GM23338 (cell line): ENCODE data around the gene BMPR2. TPM values are rescaled to one million over a fixed set of nuclear protein-coding genes. Genes with fewer than 3 reads are reported as not detected.
"Not testable (repeated sequence)": the region's sequence is repeated elsewhere in the genome, so short reads cannot be mapped to it uniquely, and the experiment has no call there.

Source experiments
- ATAC-seq: fragments of 200-7000 bp; cut with Tn5 transposase; 3 replicates; pipeline ENCODE4 v1.9.1; 2020
- DNase-seq: peaks from one replicate; pipeline ENCODE4 v3.0.0-alpha.2; 2015; ENCODE audit warnings: low spot score
- H2AFZ ChIP-seq: fragments of 200-600 bp; sonication (generic); 2 replicates; pipeline ENCODE4 v1.8.0; 2016; ENCODE audit warnings: antibody characterized with exemption, mild to moderate bottlenecking, moderate library complexity
- H3F3A ChIP-seq: fragments of 200-600 bp; sonication (generic); replicated peaks from 2 replicates; pipeline ENCODE4 v1.8.0; 2017; ENCODE audit warnings: antibody characterized with exemption, mixed run types, low read depth
- H3K27ac ChIP-seq: fragments of 200-600 bp; sonication (generic); 2 replicates; pipeline ENCODE4 v1.6.1; 2016; ENCODE audit warnings: low read depth
- H3K27me3 ChIP-seq: fragments of 200-600 bp; sonication (generic); 2 replicates; pipeline ENCODE4 v1.8.0; 2016; ENCODE audit warnings: mild to moderate bottlenecking, mixed run types, moderate library complexity; ENCODE audit not compliant: insufficient read depth
- H3K36me3 ChIP-seq: fragments of 200-600 bp; sonication (generic); 2 replicates; pipeline ENCODE4 v1.8.0; 2016; ENCODE audit warnings: mild to moderate bottlenecking; ENCODE audit not compliant: insufficient read depth
- H3K4me1 ChIP-seq: fragments of 200-600 bp; sonication (generic); 2 replicates; pipeline ENCODE4 v1.8.0; 2016; ENCODE audit warnings: mild to moderate bottlenecking, moderate library complexity; ENCODE audit not compliant: insufficient read depth
- H3K4me2 ChIP-seq: fragments of 200-600 bp; sonication (generic); 2 replicates; pipeline ENCODE4 v1.7.1; 2017; ENCODE audit warnings: mixed run types
- H3K4me3 ChIP-seq: fragments of 200-600 bp; sonication (generic); 2 replicates; pipeline ENCODE4 v1.6.1; 2016; ENCODE audit warnings: mixed run types
- H3K79me2 ChIP-seq: fragments of 200-600 bp; sonication (generic); replicated peaks from 2 replicates; pipeline ENCODE4 v1.8.0; 2017; ENCODE audit warnings: mild to moderate bottlenecking; ENCODE audit not compliant: insufficient read depth
- H3K9me2 ChIP-seq: fragments of 200-600 bp; sonication (generic); 2 replicates; pipeline ENCODE4 v1.8.0; 2017; ENCODE audit not compliant: insufficient read depth
- H4K20me1 ChIP-seq: fragments of 200-600 bp; sonication (generic); replicated peaks from 2 replicates; pipeline ENCODE4 v1.8.0; 2017; ENCODE audit warnings: mild to moderate bottlenecking; ENCODE audit not compliant: insufficient read depth
- H3K27ac Mint-ChIP-seq: 2 replicates; pipeline ENCODE4 v1.8.0; 2020; ENCODE audit warnings: inconsistent platforms, mild to moderate bottlenecking, moderate library complexity, mixed read lengths
- H3K27me3 Mint-ChIP-seq: 3 replicates; pipeline ENCODE4 v1.8.0; 2022; ENCODE audit warnings: low read depth, mild to moderate bottlenecking, moderate library complexity, mixed read lengths, inconsistent platforms; ENCODE audit not compliant: insufficient read depth, poor library complexity
- H3K36me3 Mint-ChIP-seq: 3 replicates; pipeline ENCODE4 v1.8.0; 2021; ENCODE audit warnings: low read depth, mild to moderate bottlenecking, inconsistent platforms, moderate library complexity, mixed read lengths
- H3K4me1 Mint-ChIP-seq: 3 replicates; pipeline ENCODE4 v1.8.0; 2020; ENCODE audit warnings: mild to moderate bottlenecking, inconsistent platforms, mixed read lengths
- H3K4me3 Mint-ChIP-seq: 3 replicates; pipeline ENCODE4 v1.8.0; 2021; ENCODE audit warnings: moderate library complexity, mild to moderate bottlenecking, inconsistent platforms, mixed read lengths
- H3K9me3 Mint-ChIP-seq: 3 replicates; pipeline ENCODE4 v1.8.0; 2020; ENCODE audit warnings: moderate library complexity, mild to moderate bottlenecking, inconsistent platforms, mixed read lengths
- CREB1 ChIP-seq: fragments of 250-450 bp; sonication (Bioruptor Pico); IDR thresholded peaks from 2 replicates; pipeline ENCODE4 v1.5.0; 2020; ENCODE audit warnings: low read depth, mild to moderate bottlenecking, moderate library complexity
- EZH2 ChIP-seq: fragments of 200-600 bp; sonication (generic); IDR thresholded peaks from one replicate; pipeline ENCODE4 v1.8.0; 2017; ENCODE audit warnings: antibody characterized with exemption, mild to moderate bottlenecking, low read depth; ENCODE audit not compliant: unreplicated experiment
- EZH2phosphoT487 ChIP-seq: fragments of 200-600 bp; sonication (generic); IDR thresholded peaks from one replicate; pipeline ENCODE4 v1.8.1; 2018; ENCODE audit warnings: antibody characterized with exemption; ENCODE audit not compliant: unreplicated experiment
- JUNB ChIP-seq: IDR thresholded peaks from one replicate; pipeline ENCODE4 v1.6.1; 2016; ENCODE audit warnings: antibody characterized with exemption; ENCODE audit not compliant: unreplicated experiment
- NANOG ChIP-seq: IDR thresholded peaks from 2 replicates; pipeline ENCODE4 v1.6.1; 2016; ENCODE audit warnings: antibody characterized with exemption, borderline replicate concordance
- STAT1 ChIP-seq: IDR thresholded peaks from one replicate; pipeline ENCODE4 v1.6.1; 2016; ENCODE audit warnings: antibody characterized with exemption; ENCODE audit not compliant: unreplicated experiment
- polyA plus RNA-seq: library from polyadenylated mRNA; unstranded; fragments of >200 nt; fragmentation: Nextera tagmentation; extraction: Ambion mirVana; gene quantifications from 2 replicates; pipeline ENCODE4 v1.2.1, GENCODE V29; 2016
- total RNA-seq: library from RNA; depleted of rRNA; stranded (reverse); fragments of >200 nt; shearing (Covaris generic); gene quantifications from 2 replicates; pipeline ENCODE4 v1.2.3, GENCODE V29; 2014
- TF ChIP-seq, protein P1 (sequence below): IDR thresholded peaks from one replicate; pipeline ENCODE4 v1.6.1; 2018; ENCODE audit warnings: antibody characterized with exemption; ENCODE audit not compliant: unreplicated experiment
- TF ChIP-seq, protein P2 (sequence below), 2 experiments: fragments of 200-600 bp in 1 of 2; sonication (generic) in 1 of 2; conservative IDR thresholded peaks; 2 replicates each; pipeline versions ENCODE4 v1.5.1 to v1.6.1; 2016 to 2017; ENCODE audit warnings: antibody characterized with exemption in 2 of 2, low read depth in 2 of 2, mild to moderate bottlenecking in 2 of 2, moderate library complexity in 1 of 2

The BMPR2 gene
- total and polyA plus RNA-seq, 2 experiments from 2014 or later, result 6.7 to 21.6 TPM

DNA sequence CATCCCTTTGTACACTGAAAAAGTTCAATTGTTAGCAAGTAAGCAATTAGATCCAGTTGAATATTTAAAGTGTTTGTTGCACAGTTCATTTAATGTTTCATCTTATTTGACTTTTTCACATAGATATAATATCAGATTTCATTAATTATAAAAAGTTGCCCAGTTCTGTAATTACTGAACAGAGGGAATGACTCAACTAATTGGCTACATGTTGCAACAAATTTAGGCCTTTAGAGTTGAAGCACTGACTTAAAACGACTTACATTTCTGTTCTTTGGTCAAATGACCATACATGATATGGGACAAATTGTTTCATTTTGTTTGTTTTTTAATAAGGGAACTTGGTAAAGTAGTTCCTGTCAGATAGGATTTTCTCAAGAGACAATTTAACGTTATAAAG is 190.2 kb downstream of the BMPR2 start:
- no peak overlapping the region for H2AFZ ChIP-seq
- TF ChIP-seq CREB1 (CRISPR knock-in tag), result no peak
- TF ChIP-seq JUNB, result no peak
- TF ChIP-seq, protein P1, sequence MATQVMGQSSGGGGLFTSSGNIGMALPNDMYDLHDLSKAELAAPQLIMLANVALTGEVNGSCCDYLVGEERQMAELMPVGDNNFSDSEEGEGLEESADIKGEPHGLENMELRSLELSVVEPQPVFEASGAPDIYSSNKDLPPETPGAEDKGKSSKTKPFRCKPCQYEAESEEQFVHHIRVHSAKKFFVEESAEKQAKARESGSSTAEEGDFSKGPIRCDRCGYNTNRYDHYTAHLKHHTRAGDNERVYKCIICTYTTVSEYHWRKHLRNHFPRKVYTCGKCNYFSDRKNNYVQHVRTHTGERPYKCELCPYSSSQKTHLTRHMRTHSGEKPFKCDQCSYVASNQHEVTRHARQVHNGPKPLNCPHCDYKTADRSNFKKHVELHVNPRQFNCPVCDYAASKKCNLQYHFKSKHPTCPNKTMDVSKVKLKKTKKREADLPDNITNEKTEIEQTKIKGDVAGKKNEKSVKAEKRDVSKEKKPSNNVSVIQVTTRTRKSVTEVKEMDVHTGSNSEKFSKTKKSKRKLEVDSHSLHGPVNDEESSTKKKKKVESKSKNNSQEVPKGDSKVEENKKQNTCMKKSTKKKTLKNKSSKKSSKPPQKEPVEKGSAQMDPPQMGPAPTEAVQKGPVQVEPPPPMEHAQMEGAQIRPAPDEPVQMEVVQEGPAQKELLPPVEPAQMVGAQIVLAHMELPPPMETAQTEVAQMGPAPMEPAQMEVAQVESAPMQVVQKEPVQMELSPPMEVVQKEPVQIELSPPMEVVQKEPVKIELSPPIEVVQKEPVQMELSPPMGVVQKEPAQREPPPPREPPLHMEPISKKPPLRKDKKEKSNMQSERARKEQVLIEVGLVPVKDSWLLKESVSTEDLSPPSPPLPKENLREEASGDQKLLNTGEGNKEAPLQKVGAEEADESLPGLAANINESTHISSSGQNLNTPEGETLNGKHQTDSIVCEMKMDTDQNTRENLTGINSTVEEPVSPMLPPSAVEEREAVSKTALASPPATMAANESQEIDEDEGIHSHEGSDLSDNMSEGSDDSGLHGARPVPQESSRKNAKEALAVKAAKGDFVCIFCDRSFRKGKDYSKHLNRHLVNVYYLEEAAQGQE, result no peak
- no peak for TF ChIP-seq NANOG
- H3K27me3 ChIP-seq, result no peaks in the 10 kb centered on the region
- H4K20me1 ChIP-seq, result no peaks in the 10 kb centered on the region; the same call in 1 of the 2 replicates
- no peaks in the 10 kb centered on the region for H3F3A ChIP-seq
- no peak overlapping the region for H3K4me3 ChIP-seq
- no peaks in the 10 kb centered on the region for H3K9me2 ChIP-seq
- H3K4me3 Mint-ChIP-seq, result no peak overlapping the region
- H3K4me1 ChIP-seq, result no peaks in the 10 kb centered on the region
- H3K36me3 Mint-ChIP-seq, result no peaks in the 10 kb centered on the region
- no peaks in the 10 kb centered on the region for H3K4me1 Mint-ChIP-seq
- no peaks in the 10 kb centered on the region for H3K9me3 Mint-ChIP-seq
- no peak overlapping the region for H3K4me2 ChIP-seq
- DNase-seq (no peak), ATAC-seq (no peak)
- H3K27me3 Mint-ChIP-seq, result no peaks in the 10 kb centered on the region
- no peaks in the 10 kb centered on the region for H3K79me2 ChIP-seq
- H3K27ac ChIP-seq, result no peak overlapping the region
- no peaks in the 10 kb centered on the region for H3K36me3 ChIP-seq
- no peak overlapping the region for H3K27ac Mint-ChIP-seq

DNA sequence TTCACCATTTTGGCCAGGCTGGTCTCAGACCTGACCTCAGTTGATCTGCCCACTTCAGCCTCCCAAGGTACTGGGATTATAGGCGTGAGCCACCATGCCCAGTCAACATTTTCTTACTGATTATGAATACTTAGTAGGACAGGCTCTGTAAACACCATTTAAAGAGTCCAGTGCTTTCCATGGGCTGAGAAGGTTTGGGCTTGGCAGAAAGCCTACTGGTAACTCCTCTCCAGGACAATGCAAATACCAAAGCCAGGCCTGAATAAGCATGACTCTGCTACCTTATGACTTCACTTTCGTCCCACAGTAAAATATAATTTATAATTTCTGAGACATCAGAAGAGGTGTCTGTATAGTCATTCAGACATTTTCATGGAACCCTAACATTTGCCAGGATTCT is 198.4 kb downstream of the BMPR2 start:
- Histone ChIP-seq H3K4me1 (no peaks in the 10 kb centered on the region), H3K4me3 (no peak overlapping the region), H3K9me2 (no peaks in the 10 kb centered on the region), H3K79me2 (no peaks in the 10 kb centered on the region), H3K36me3 (no peaks in the 10 kb centered on the region; the same call in 1 of the 2 replicates), H3F3A (no peaks in the 10 kb centered on the region), H2AFZ (no peak overlapping the region), H3K4me2 (no peak overlapping the region), H3K27ac (no peak overlapping the region), H3K27me3 (no peaks in the 10 kb centered on the region), H4K20me1 (no peaks in the 10 kb centered on the region)
- H3K9me3 Mint-ChIP-seq, result peaks cover 2% of the 10 kb centered on the region; the same call in 1 of the 3 replicates
- no peaks in the 10 kb centered on the region for H3K4me1 Mint-ChIP-seq
- no peak overlapping the region for H3K27ac Mint-ChIP-seq
- no peak for ATAC-seq
- peaks cover 7% of the 10 kb centered on the region for H3K27me3 Mint-ChIP-seq
- no peak overlapping the region for H3K4me3 Mint-ChIP-seq
- no peaks in the 10 kb centered on the region for H3K36me3 Mint-ChIP-seq
- TF ChIP-seq, protein P1, result no peak
- TF ChIP-seq, protein P2, sequence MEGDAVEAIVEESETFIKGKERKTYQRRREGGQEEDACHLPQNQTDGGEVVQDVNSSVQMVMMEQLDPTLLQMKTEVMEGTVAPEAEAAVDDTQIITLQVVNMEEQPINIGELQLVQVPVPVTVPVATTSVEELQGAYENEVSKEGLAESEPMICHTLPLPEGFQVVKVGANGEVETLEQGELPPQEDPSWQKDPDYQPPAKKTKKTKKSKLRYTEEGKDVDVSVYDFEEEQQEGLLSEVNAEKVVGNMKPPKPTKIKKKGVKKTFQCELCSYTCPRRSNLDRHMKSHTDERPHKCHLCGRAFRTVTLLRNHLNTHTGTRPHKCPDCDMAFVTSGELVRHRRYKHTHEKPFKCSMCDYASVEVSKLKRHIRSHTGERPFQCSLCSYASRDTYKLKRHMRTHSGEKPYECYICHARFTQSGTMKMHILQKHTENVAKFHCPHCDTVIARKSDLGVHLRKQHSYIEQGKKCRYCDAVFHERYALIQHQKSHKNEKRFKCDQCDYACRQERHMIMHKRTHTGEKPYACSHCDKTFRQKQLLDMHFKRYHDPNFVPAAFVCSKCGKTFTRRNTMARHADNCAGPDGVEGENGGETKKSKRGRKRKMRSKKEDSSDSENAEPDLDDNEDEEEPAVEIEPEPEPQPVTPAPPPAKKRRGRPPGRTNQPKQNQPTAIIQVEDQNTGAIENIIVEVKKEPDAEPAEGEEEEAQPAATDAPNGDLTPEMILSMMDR (conservative IDR thresholded peaks at IDR 0.05; ENCODE audit: low read depth in 2 of 2), result no peak
- TF ChIP-seq JUNB (no peak), STAT1 (no peak), EZH2phosphoT487 (no peak), EZH2 (no peak)
- no peak for DNase-seq

DNA sequence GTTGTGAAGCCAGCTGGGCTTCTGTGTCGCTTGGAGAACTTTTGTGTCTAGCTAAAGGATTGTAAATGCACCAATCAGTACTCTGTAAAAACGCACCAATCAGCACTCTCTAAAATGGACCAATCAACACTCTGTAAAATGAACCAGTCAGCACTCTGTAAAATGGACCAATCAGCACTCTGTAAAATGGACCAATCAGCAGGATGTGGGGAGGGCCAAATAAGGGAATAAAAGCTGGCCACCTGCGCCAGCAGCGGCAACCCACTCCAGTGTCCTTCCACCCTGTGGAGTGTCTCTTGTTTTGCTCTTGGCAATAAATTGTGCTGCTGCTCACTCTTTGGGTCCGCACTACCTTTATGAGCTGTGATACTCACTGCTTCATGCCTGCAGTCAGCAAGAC is 199.1 kb downstream of the BMPR2 start:
- H3K9me3 Mint-ChIP-seq, H3K27ac Mint-ChIP-seq, H2AFZ ChIP-seq, H3K4me3 Mint-ChIP-seq, ATAC-seq, H3K79me2 ChIP-seq, H3K4me1 ChIP-seq, H3K36me3 Mint-ChIP-seq, H3K4me3 ChIP-seq, H3K4me2 ChIP-seq, DNase-seq, H3F3A ChIP-seq, H4K20me1 ChIP-seq, H3K4me1 Mint-ChIP-seq, H3K27me3 Mint-ChIP-seq, H3K27ac ChIP-seq, H3K27me3 ChIP-seq, H3K9me2 ChIP-seq, H3K36me3 ChIP-seq: not testable (repeated sequence)
